ENCODE measurements around the gene GJD3. TPM values are rescaled to one million over a fixed set of nuclear protein-coding genes. Genes with fewer than 3 reads are reported as not detected.

Gene GJD3
- total and polyA plus RNA-seq, 9 of the 15 experiments (the other 6 are each of a cell fraction or from before 2014, with no cell fraction given), result 0.17 to 0.38 TPM; not detected in 7

GRCh38 chr17:40352237-40352778 lies 12.2 kb downstream of the GJD3 start (continued):
- TF ChIP-seq, protein P1, sequence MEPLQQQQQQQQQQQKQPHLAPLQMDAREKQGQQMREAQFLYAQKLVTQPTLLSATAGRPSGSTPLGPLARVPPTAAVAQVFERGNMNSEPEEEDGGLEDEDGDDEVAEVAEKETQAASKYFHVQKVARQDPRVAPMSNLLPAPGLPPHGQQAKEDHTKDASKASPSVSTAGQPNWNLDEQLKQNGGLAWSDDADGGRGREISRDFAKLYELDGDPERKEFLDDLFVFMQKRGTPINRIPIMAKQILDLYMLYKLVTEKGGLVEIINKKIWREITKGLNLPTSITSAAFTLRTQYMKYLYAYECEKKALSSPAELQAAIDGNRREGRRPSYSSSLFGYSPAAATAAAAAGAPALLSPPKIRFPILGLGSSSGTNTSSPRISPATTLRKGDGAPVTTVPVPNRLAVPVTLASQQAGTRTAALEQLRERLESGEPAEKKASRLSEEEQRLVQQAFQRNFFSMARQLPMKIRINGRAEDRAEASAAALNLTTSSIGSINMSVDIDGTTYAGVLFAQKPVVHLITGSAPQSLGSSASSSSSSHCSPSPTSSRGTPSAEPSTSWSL (CRISPR knock-in tag; IDR thresholded peaks at IDR 0.05; ENCODE audit: borderline replicate concordance), result no peak
- TF ChIP-seq CBX5 (IDR thresholded peaks at IDR 0.05; ENCODE audit: borderline replicate concordance, low read depth) (no peak), ZNF79 (CRISPR knock-in tag; IDR thresholded peaks at IDR 0.05; ENCODE audit: low read depth) (no peak), ZNF780A (CRISPR knock-in tag; IDR thresholded peaks at IDR 0.05) (no peak), CHAMP1 (IDR thresholded peaks at IDR 0.05) (no peak)

Data from K562 (cell line).